GM18867 (cell line): ENCODE data around the gene IL6R.
"Not testable (repeated sequence)": the region's sequence is repeated elsewhere in the genome, so short reads cannot be mapped to it uniquely, and the experiment has no call there.

Experiments used
- ATAC-seq: cut with Tn5 transposase; IDR thresholded peaks from one replicate; pipeline ENCODE4 v1.9.1; 2021; ENCODE audit warnings: mild to moderate bottlenecking, moderate library complexity; ENCODE audit not compliant: unreplicated experiment

IL6R gene

DNA sequence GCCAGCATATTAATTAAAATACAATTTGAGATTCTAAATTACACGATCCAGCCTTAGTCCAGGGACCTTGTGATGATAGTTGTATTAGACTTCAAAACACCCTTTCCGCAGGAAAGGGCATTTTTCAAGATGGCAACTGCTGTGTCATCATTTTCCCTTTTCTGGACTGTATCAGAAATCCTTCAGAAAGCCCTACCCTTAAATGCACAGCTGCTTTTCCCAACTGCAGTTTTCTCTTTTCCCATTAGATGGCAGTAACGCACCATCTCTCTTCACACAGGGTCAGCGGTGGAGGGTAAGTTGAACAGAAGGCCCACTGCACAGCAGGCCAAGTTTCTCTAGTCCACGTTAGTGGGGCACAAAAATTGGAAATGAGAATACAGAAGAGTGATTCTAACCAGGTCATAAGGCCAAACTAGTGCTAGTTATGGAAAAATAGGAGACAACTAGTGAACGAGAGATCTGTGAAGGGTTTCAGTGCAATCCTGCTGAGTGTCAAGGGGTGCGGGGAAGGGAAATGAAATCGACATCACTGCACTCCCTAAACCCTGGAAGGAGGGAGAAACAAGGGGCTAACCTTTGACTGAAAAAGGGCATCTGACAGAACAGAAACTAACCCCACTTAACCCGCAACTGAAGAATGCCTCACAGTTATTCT, 74.8 kb downstream of the IL6R start:
- no peak for ATAC-seq

DNA sequence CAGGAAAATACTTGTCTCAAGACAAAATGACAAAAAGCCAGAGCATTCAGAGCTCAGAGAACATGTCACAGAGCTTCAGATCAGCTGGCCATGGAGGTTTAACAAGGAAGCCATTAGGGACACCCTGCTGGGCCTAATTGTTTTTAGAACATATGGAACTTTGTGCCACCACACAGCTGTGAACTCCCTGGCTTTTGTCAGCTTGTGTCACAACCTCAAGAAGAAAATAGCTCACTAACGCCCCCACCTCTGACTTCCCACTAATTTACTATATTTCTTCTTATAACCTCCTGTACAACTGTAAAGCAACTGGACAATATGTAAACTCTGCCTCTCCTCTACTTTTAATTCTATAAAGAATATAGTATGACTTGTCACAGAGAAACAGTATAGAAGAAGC, 75.9 kb downstream of the IL6R start:
- no peak for ATAC-seq

DNA sequence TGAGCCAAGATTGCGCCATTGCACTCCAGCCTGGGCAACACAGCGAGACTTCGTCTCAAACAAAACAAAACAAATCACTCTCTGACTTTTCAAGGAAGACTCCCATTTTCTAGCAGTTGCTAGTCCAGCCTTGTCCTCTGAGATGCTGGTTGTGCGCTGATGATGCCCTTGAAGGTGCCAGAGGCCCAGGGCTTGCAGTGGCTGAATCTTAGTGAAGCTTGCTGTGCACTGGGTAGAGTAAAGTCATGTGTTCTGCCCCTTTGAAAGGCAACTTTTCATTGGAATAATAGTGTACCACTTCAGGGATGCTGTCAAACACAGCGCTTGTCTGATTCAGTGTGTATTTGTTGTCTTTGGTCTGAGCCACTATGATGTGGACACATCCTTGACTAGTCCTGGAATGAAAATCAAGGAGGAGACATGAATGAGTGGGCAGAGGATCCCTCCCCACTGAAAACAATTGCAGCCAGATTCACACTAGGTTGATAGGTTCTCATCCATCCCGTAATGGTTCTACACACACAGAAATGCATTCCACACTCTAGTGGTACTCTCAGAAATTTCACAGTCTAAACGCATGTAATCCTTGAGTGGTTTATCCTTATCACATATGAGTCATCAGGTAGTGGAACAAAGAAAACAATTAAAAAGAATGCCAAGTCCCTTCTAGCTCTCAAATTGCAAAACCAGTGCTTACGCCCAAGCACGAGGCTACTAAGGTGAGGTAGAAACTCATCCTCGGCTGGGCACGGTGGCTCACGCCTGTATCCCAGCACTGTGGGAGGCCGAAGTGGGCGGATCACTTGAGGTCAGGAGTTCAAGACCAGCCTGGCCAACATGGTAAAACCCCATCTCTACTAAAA, 79.0 kb downstream of the IL6R start:
- ATAC-seq = no peak

DNA sequence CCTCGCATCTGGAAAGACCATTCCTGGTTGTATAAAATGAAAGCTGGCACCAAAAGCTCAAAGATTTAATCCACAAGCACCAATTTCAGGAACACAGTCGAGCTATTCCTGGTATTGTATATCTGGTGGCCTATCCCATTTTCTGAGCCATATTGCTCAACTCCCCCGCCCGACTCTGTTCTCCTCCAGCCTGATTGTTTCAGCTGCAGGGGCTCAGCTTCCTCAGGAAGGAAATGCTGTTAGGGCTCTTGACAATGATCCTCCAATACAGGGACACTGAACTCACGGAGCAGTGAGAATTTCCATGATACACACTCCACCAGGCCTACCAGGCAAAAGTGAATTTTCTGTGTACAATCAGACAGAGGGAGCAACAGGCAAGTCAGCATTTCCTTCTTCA, 80.0 kb downstream of the IL6R start:
- no peak for ATAC-seq

DNA sequence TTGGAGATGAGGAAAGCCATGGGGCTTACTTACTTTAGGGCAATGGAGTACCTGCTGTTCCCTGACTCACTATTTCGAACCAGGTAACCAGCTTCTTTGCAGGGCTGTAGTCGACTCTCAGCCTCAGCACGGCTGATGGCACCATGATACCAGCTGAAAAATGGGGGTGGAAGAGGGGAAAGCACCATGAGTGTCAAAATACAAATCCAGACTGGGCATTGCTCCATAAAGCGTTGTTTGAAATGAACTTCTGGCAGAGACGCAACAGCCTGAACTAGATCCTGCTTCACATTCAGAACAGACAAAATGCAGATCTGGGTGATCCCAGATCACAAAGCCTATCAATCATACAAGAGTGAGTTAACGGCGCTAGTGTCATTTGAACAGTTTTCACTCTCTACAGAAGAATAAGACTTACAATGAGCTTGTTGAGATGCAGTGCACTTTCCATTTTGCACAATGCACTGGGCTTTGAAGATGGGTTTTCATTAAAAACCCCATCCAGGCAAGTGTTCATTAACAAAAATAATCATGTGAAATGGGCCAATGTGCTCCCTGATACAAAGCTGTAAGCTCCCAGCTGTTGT, 80.9 kb downstream of the IL6R start:
- ATAC-seq = no peak

DNA sequence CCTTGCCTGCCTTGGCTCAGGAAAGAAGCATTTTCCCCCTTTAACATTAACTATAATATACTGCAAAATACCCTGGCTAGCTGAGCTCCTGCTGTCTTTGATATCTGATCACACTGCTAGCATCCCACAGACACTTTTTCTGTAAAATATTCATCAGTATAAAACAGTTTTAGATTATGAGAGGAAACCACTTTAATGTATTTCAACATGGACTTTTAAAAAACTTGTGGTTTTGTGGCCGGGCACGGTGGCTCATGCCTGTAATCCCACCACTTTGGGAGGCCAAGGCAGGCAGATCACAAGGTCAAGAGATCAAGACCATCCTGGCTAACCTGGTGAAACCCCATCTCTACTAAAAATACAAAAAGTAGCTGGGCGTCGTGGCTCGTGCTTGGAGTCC, 81.6 kb downstream of the IL6R start:
- ATAC-seq = not testable (repeated sequence)

DNA sequence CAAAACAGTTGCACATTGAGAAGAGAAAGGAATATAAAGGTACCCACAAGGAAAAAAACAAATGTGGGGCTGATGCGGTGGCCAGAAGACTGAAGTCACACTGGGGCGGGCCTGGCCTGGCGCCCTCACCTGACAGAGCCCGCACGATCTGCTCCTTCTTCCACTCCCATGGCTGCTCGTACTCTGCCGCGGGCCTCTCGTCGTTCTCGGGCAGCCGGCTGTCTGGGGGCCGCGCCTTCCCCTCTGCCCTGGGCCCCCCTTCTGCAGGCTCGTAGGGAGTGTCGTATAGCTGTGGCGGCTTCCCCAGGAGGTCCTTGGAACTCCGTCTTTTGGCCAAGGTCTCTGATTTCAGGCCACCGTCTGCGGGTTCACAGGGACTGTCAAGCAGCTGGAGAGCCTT, 83.8 kb downstream of the IL6R start:
- no peak for ATAC-seq

DNA sequence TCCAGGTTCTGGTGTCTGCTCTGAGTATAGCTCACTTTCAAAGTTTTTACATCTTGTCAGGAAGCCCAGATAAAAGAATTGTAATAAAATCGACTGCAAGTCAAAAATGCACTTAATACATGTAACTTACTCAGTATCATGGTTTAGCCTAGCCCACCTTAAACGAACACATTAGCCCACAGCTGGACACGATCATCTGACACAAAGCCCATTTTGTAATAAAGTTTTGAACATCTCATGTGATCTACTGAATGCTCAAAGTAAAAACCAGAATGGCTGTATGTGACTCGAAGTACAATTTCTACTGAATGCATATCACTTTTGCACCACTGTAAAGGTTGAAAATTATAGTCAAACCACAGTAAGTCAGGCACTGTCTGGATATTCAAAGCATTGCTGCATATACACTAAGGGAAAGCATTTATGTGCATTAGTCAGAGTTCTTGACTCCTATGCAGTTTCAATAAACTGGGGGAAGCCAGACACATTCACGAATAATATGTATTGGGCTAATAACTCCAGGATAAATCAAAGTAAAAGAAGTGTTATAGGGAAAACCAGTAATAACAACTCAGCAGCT, 84.6 kb downstream of the IL6R start:
- no peak for ATAC-seq

DNA sequence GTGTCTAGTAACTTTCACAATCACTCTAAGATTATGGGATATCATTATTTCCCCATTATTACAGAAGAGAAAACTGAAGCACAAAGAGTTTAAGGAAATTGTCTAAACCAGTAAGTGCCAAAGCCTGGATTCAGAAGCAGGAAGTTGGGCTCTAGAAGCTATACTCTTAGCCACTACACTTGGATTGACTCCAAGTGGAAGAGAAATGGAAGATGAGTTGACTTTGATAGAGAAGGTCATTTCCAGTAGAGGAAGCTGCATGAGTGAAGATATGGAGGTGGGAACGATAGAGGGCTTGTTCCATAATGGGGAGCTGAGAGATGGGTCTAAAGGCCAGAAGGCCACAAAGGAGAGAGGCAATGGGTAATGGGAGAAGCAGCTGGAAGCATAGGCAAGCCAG, 85.2 kb downstream of the IL6R start:
- ATAC-seq = no peak

DNA sequence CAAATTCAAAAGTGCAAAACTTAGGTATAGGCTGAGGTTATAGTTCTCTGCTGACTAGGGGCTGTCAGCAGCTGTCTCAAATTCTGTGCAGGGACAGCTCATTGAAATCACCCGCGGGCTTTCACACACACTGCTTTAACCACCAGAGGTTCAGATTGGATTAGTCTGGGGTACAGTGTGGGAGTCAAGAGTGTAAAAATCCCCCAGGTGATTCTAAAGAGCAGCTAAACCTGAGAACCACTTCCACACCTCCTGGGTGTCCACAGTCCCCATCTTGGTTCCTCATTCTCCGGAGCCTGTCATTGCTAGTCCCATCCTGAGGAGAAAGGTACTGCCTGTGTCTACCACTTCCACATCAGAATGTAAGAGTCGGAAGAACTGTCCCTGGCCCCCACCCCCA, 87.0 kb downstream of the IL6R start:
- ATAC-seq = no peak

DNA sequence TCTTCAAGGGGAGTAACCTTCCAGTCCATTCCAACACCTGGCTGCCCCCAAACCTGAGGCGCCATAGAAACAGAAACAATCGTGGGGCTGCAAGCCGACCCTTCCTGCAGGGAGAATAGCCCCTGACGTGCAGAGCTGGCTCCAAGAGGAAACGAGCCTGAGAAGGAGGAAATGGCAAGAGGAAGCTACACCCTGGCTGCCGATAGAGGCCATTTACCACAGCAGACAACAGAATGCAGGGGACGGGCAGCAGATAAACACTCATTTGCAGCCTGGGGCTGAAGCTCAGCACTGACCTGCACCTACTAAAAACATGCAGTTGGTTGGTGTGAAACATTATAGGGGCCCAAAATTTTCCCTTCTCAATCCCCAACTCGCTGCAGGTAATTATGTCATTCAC, 88.1 kb downstream of the IL6R start:
- ATAC-seq = no peak

DNA sequence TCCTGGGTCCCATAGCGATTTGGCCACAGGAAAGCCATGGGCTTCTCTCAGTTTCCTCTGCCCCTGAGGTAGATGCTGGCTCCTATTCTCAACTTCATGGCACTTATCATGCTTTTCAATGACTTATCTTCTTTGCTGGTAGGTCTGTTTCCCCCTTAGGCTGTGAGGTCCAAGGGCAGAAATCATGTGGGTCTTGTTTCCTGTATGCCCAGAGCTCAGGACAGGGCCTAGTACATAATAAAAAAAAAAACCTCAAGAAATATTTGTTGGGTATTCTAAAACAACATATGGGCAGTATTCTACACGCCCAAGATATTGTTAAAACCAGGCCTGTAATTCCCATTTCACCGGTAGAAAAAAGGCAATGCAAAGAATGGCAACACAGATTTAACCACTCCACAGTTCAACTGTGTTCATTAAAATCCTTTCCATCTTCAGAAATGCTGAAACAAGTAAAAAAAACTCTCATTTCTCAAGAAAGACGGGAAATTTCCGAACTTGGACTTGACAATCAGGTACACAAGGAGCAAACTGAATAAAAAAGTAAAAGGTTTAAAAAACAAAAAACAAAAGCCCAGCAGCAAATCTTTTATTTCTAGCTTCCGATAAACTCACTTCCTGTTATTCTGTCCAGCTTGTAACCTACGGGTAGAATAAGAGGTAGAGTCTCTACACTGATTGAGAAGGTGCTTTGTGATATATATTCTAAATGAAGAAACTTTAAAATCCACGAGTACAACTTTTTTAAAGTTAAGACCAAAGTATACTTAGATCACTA, 90.5 kb downstream of the IL6R start:
- ATAC-seq = no peak

DNA sequence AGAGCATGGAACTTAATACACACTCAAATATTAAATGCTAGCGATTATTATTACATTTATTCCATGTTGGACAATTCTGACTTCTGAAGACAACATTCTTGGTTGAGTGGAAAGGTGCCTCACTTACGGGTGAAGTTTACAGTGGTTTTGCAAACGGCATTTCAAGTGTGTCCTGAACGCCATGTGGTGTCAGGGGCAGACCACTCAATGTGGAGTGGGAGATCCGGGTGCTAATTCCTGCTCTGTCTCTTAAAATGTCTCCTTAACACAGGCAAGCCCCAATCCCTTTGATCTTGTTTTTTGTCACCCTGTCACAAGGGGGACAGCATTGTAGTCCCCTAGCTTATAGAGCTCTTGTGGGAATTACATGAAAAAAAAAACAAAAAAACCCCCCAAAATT, 91.2 kb downstream of the IL6R start:
- ATAC-seq = no peak

DNA sequence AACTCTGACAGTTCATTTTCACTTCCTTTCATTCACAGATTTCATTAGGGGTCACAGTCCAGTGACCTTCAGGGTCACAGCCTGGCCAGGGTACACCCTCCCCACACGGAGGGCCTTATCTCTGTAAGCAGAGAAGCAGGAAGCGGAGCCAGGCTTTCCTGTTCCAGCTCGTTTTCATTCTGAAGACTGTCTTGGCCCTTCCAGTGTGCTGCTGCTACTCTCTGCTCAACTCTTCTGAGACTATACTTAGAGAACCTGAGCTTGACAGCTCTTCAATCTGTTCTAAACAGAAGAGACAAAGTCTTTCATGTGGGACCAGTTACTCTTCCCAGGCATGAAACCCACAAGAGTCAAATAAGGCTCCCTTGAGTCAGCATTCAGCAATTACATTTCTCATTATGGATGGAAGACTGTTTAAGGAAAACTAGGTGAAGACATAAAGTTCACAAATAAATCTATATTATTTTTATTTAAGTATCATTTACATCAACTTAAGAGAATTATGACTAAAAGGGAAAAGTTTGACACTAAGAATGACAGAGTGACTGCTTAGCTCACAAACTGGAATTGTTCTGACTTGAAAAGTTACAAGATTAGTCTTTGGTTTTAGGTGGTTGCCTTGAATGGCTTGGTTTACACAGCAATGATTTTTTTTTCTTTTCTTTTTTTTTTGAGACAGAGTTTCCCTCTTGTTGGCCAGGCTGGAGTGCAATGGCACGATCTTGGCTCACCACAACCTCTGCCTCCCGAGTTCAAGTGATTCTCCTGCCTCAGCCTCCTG, 92.1 kb downstream of the IL6R start:
- ATAC-seq = no peak

DNA sequence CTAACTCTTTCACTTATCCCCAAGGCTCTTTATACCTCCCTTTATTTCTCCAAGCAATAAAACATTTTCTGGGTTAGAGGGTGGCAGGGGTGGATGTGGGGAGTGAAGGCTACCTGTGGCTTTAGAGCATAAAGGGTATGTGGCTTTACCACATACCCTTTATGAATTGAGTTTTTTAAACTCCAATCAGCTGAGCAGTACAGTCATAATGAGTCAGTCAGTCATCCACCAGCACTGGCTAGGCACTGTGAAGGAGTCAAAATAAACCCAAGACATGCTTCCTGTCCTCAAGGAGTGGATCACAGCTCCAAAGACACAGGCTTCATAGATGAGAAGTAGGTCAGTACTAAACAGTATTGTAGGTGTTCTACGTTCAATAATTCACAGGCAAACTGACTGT, 94.3 kb downstream of the IL6R start:
- no peak for ATAC-seq

DNA sequence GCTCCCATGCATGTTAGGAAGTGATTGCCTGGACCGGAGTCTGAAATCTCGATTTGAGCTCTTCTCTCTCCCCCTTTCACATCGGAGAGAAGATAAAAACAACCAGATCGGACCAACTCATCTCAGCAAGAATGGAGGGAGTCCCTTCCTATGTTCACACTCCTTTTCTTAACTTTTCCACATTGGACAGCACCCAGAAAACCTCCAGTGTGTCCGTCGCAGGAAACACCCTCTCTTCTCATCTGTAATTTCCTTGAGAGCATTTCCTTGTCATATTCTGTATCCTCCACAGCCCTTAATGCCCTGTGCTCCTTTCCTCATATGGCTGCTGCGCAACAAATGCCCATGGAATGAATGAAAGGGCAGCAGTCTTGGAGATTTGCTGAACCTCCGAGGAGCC, 95.4 kb downstream of the IL6R start:
- ATAC-seq = no peak

DNA sequence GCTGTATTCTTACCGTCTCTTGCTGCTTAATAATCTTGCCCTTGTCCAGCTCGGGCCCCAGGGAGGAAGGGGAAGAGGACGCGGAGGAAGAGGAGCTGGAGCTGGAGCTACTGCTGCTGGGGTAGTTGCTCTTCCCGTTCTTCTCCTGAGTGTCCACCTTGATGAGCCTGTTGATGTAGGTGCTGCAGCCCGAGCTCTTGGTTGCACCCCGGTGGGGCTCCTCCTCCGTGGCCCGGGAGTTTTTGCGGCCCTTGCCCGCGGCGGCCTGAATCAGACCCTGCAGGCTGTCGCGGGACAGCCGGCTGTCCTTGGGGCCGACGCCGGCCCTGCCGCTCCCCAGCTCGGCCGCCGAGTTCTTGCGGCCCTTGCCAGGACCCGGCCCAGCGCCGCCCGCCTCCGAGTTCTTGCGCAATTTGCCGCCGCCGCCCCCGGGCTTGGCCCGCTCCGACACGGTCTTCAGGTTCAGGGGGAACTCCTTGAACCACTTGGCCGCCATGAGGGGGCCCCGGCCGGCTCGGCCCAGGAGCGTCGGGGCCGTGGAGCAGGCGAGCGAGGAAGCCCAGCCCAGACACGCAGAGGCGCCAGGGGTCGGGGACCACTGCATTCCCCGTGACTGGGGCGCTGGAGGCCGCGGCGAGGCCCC, 96.4 kb downstream of the IL6R start:
- no peak for ATAC-seq

DNA sequence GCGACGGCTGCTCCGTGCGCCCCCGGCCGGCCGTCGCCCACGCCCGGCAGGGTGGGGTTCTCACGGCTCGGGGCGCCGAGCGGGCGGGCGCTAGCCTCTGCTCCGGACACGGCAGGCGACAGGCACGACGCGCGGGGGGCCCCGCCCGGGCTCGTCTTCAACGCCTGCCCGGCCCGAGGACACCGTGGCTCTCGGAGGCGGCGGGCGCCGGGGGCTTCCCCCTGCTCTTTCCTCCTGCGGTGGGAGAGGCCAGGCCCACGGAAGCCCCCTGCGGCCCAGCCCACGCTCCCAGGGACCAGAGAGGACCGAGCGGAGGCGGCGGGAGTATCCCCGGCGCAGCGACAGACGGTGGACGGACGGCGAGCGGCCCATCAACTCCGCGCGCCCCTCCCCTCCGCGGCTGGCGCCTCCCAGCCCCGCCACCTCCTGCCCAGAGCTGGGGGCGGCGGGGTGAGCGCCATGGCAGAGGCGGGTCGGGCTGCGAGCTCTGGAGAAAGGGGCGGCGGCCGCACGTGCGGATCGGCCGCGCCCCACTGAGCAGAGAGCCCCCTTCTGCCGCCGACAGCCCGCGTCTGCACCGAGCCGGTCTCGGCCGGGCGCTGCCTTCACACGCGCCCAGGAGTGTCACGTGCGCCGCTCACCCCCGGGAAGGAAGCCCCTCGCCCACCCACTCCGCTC, 97.1 kb downstream of the IL6R start, which contains the start of the genes SHE and TDRD10:
Gene SHE, minus strand, starts transcription at position 347 of the 678 bp plus-strand sequence. CDS start 386 bp downstream, outside the sequence.
Gene TDRD10, plus strand, starts transcription at position 154 of the 678 bp plus-strand sequence. CDS start 4,685 bp downstream, outside the sequence.
- ATAC-seq = no peak

DNA sequence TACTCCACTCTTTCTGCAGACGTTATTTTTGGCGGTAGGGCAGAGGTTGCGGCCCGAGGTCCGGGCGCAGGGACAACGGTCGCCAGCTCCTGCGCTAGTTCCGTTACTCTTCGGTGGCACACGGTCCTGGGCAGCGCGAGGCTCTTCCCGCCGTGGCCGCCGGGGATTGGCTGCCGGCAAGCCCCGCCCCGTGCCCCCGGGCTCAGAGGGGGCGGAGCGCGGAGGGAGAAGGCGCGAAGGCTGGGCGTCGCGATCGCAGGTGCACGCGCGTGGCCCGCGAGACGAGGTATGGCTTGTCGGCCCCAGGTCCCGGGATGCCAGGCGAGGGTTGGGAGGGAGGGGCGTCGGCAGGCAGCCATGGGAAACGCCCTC, 97.6 kb downstream of the IL6R start:
- no peak for ATAC-seq
